Progenitor cell of endocrine pancreas (in vitro differentiated cells): ENCODE results near the gene SAMD15. TPM values are rescaled to one million over a fixed set of nuclear protein-coding genes. Genes with fewer than 3 reads are reported as not detected.
A peak's percentile ranks its signal among the peaks of the same experiment; 100 is the strongest.

Source experiments
- DNase-seq: peaks from one replicate; pipeline ENCODE4 v3.0.0; 2021; ENCODE audit warnings: low spot score; ENCODE audit not compliant: unreplicated experiment
- H3K27ac Mint-ChIP-seq: 2 replicates; pipeline ENCODE4 v1.8.0; 2021; ENCODE audit warnings: mild to moderate bottlenecking, moderate library complexity, mixed read lengths
- H3K27me3 Mint-ChIP-seq: 2 replicates; pipeline ENCODE4 v1.8.0; 2021; ENCODE audit warnings: mixed read lengths
- H3K36me3 Mint-ChIP-seq: 2 replicates; pipeline ENCODE4 v1.8.0; 2022; ENCODE audit warnings: mixed read lengths; ENCODE audit not compliant: insufficient read depth
- H3K4me1 Mint-ChIP-seq: 2 replicates; pipeline ENCODE4 v1.8.0; 2021; ENCODE audit warnings: low read depth, mixed read lengths
- H3K4me3 Mint-ChIP-seq: 2 replicates; pipeline ENCODE4 v1.8.0; 2021; ENCODE audit warnings: low read depth, mild to moderate bottlenecking, moderate library complexity, mixed read lengths
- H3K9me3 Mint-ChIP-seq: 2 replicates; pipeline ENCODE4 v1.8.0; 2021; ENCODE audit warnings: low read depth, mixed read lengths
- CTCF ChIP-seq: fragments of 200-600 bp; sonication (generic); IDR thresholded peaks from one replicate; pipeline ENCODE4 v1.5.0; 2021; ENCODE audit warnings: antibody characterized with exemption, mild to moderate bottlenecking; ENCODE audit not compliant: unreplicated experiment
- total RNA-seq: library from RNA; stranded (reverse); gene quantifications from 2 replicates; pipeline ENCODE4 v1.2.1, GENCODE V29; 2021

The SAMD15 gene
- total RNA-seq, 1 donor from 2014 or later, result 10.7 TPM

- Mint-ChIP-seq H3K27ac (no peak overlapping the region), H3K4me1 (no peaks in the 10 kb centered on the region)
Observed at GRCh38 chr14:77359626-77360025, 17.6 kb upstream of the SAMD15 start.

GRCh38 chr14:77364146-77364545 is 13.0 kb upstream of the SAMD15 start:
- Mint-ChIP-seq H3K27ac (no peak overlapping the region), H3K27me3 (no peaks in the 10 kb centered on the region), H3K36me3 (peaks cover 4% of the 10 kb centered on the region), H3K4me1 (no peaks in the 10 kb centered on the region), H3K9me3 (peaks cover 5% of the 10 kb centered on the region), H3K4me3 (no peak overlapping the region)
- no peak for DNase-seq
- no peak for TF ChIP-seq CTCF

More at GRCh38 chr14:77359626-77360025, 17.6 kb upstream of the SAMD15 start:
- no peak for TF ChIP-seq CTCF
- no peak for DNase-seq
- Mint-ChIP-seq H3K27me3 (no peaks in the 10 kb centered on the region), H3K9me3 (peaks cover 5% of the 10 kb centered on the region), H3K4me3 (no peak overlapping the region), H3K36me3 (peaks cover 6% of the 10 kb centered on the region)

GRCh38 chr14:77369285-77369684 is 7.9 kb upstream of the SAMD15 start:
- no peaks in the 10 kb centered on the region for H3K27me3 Mint-ChIP-seq
- H3K4me1 Mint-ChIP-seq, result peaks cover 2% of the 10 kb centered on the region
- no peaks in the 10 kb centered on the region for H3K9me3 Mint-ChIP-seq
- no peak overlapping the region for H3K4me3 Mint-ChIP-seq
- H3K27ac Mint-ChIP-seq, result no peak overlapping the region
- H3K36me3 Mint-ChIP-seq, result peaks cover 2% of the 10 kb centered on the region
- no peak for DNase-seq
- TF ChIP-seq CTCF, result no peak

GRCh38 chr14:77372304-77372841 is 4.8 kb upstream of the SAMD15 start:
- Mint-ChIP-seq H3K27me3 (no peaks in the 10 kb centered on the region), H3K36me3 (peaks cover 3% of the 10 kb centered on the region), H3K9me3 (no peaks in the 10 kb centered on the region), H3K4me1 (peaks cover 19% of the 10 kb centered on the region), H3K27ac (no peak overlapping the region), H3K4me3 (no peak overlapping the region)
- no peak for TF ChIP-seq CTCF
- DNase-seq, result no peak

- no peak for TF ChIP-seq CTCF
- Mint-ChIP-seq H3K9me3 (no peaks in the 10 kb centered on the region), H3K4me1 (peaks cover 19% of the 10 kb centered on the region), H3K36me3 (peaks cover 3% of the 10 kb centered on the region), H3K27ac (peak overlapping the region; percentile 96), H3K4me3 (peak overlapping the region; percentile 88), H3K27me3 (no peaks in the 10 kb centered on the region)
- no peak for DNase-seq
Observed at GRCh38 chr14:77375164-77375950, 1.8 kb upstream of the SAMD15 start.
